Measurements from ENCODE around the gene PRELID3B. TPM values are rescaled to one million over a fixed set of nuclear protein-coding genes. Genes with fewer than 3 reads are reported as not detected.

PRELID3B gene
- total RNA-seq, 1 experiment from 2014 or later: 129 TPM

GRCh38 chr20:59010995-59011873 lies 31.4 kb downstream of the PRELID3B start:
- Histone ChIP-seq H3K4me1 (ENCODE audit: control insufficient read depth in 1 of 2, insufficient read depth in 2 of 2, low read length in 2 of 2) (peaks cover 9 to 26% of the 10 kb centered on the region in 2 experiments; a peak in 3 of 4 replicates), H3K79me2 (ENCODE audit: insufficient read depth, low read length) (peaks cover 6% of the 10 kb centered on the region; the same call in 1 of the 2 replicates), H3K36me3 (ENCODE audit: control insufficient read depth in 1 of 2, insufficient read depth in 2 of 2, low read length in 2 of 2) (no peaks in the 10 kb centered on the region), H3K4me2 (ENCODE audit: low read length) (peak overlapping the region; percentile 15), H3K9me3 (ENCODE audit: control insufficient read depth in 1 of 2, insufficient read depth in 1 of 2, low read depth in 1 of 2, low read length in 2 of 2) (no peaks in the 10 kb centered on the region), H2AFZ (ENCODE audit: low read depth, low read length, poor library complexity, severe bottlenecking) (no peak overlapping the region), H3K9me2 (ENCODE audit: insufficient read depth) (no peaks in the 10 kb centered on the region), H3K4me3 (replicated peaks in 1 of 2; ENCODE audit: low read depth in 1 of 2, low read length in 2 of 2) (no peak overlapping the region), H4K20me1 (ENCODE audit: insufficient read depth) (no peaks in the 10 kb centered on the region), H3K27ac (ENCODE audit: low read depth, low read length) (no peak overlapping the region), H3K27me3 (ENCODE audit: insufficient read depth, low read length) (no peaks in the 10 kb centered on the region), H3K9ac (ENCODE audit: low read length) (no peak overlapping the region)
- no peak for TF ChIP-seq ATF3 (IDR thresholded peaks at IDR 0.05)
- BruUV-seq (replicated peaks): no TSS peak
- DNase-seq (ENCODE audit: low read depth, low spot score) (no peak), ATAC-seq (no peak)
- ChIA-PET POLR2A (interaction anchor here (1.2 kb wide), 1 partner anchor 21 kb away, joined by 4 read pairs; the partner anchor contains the start of gene ATP5F1E), CTCF (no interaction called here), RAD21 (ENCODE audit: low non-redundant PET in 1 of 2, low total read pairs in 2 of 2, uncharacterized antibody in 2 of 2, unreplicated experiment in 2 of 2) (no interaction called here)
- intact Hi-C loops (cut with micrococcal nuclease): no loop called here

- no peak overlapping the region for H3K4me3 ChIP-seq (replicated peaks in 1 of 2; ENCODE audit: low read depth in 1 of 2, low read length in 2 of 2)
- no peaks in the 10 kb centered on the region for H3K9me3 ChIP-seq (ENCODE audit: control insufficient read depth in 1 of 2, insufficient read depth in 1 of 2, low read depth in 1 of 2, low read length in 2 of 2)
- H3K79me2 ChIP-seq (ENCODE audit: insufficient read depth, low read length): peaks cover 14% of the 10 kb centered on the region; the same call in 1 of the 2 replicates
- H4K20me1 ChIP-seq (ENCODE audit: insufficient read depth): no peaks in the 10 kb centered on the region
- BruUV-seq (replicated peaks): no TSS peak
- no peak overlapping the region for H2AFZ ChIP-seq (ENCODE audit: low read depth, low read length, poor library complexity, severe bottlenecking)
- ChIA-PET RAD21 (ENCODE audit: low non-redundant PET in 1 of 2, low total read pairs in 2 of 2, uncharacterized antibody in 2 of 2, unreplicated experiment in 2 of 2) (no interaction called here), POLR2A (interaction anchor here (1.2 kb wide), 1 partner anchor 22 kb away, joined by 4 read pairs; the partner anchor contains the start of gene ATP5F1E), CTCF (no interaction called here)
- no peak overlapping the region for H3K27ac ChIP-seq (ENCODE audit: low read depth, low read length)
- H3K4me1 ChIP-seq (ENCODE audit: control insufficient read depth in 1 of 2, insufficient read depth in 2 of 2, low read length in 2 of 2): peaks cover 12 to 34% of the 10 kb centered on the region in 2 experiments
- peak overlapping the region; percentile 15 for H3K4me2 ChIP-seq (ENCODE audit: low read length)
- H3K27me3 ChIP-seq (ENCODE audit: insufficient read depth, low read length): no peaks in the 10 kb centered on the region
- H3K9ac ChIP-seq (ENCODE audit: low read length): no peak overlapping the region
- no peaks in the 10 kb centered on the region for H3K36me3 ChIP-seq (ENCODE audit: control insufficient read depth in 1 of 2, insufficient read depth in 2 of 2, low read length in 2 of 2)
- H3K9me2 ChIP-seq (ENCODE audit: insufficient read depth): no peaks in the 10 kb centered on the region
- ATAC-seq (no peak), DNase-seq (ENCODE audit: low read depth, low spot score) (no peak)
- intact Hi-C loops (cut with micrococcal nuclease): no loop called here
- TF ChIP-seq CEBPB (IDR thresholded peaks at IDR 0.05; ENCODE audit: low read depth) (no peak), ELF1 (IDR thresholded peaks at IDR 0.05; ENCODE audit: borderline replicate concordance, low read depth) (no peak), EGR1 (IDR thresholded peaks at IDR 0.05; ENCODE audit: low read depth) (no peak), ZNF274 (IDR thresholded peaks at IDR 0.05; ENCODE audit: low read depth, low read length) (no peak), POLR2AphosphoS5 (IDR thresholded peaks at IDR 0.05; ENCODE audit: low read depth, low read length) (no peak), ZBTB33 (IDR thresholded peaks at IDR 0.05; ENCODE audit: extremely low read depth, insufficient replicate concordance, low read length) (no peak), EZH2phosphoT487 (IDR thresholded peaks at IDR 0.05; ENCODE audit: borderline replicate concordance) (no peak), TCF7L2 (IDR thresholded peaks at IDR 0.05; ENCODE audit: borderline replicate concordance, extremely low read depth, insufficient read depth, insufficient read length) (no peak), SRF (IDR thresholded peaks at IDR 0.05; ENCODE audit: low read depth) (no peak), MAX (IDR thresholded peaks at IDR 0.05) (no peak), ZFX (IDR thresholded peaks at IDR 0.05) (no peak), CTCF (IDR thresholded peaks at IDR 0.05 in 2 of 3, conservative IDR thresholded peaks at IDR 0.05 in 1 of 3; ENCODE audit: borderline replicate concordance in 1 of 3, insufficient read depth in 1 of 3, low read depth in 2 of 3, low read length in 2 of 3) (no peak)
Measured at GRCh38 chr20:59010321-59010994, 32.1 kb downstream of the PRELID3B start.
